HG03064 (cell line): ENCODE results near the gene TVP23B.
"Not testable (repeated sequence)": the region's sequence is repeated elsewhere in the genome, so short reads cannot be mapped to it uniquely, and the experiment has no call there.

Experiments used
- ATAC-seq: cut with Tn5 transposase; IDR thresholded peaks from one replicate; pipeline ENCODE4 v1.9.1; 2021; ENCODE audit warnings: low read depth; ENCODE audit not compliant: unreplicated experiment

Gene TVP23B

GRCh38 chr17:18786890-18787289 lies 5.9 kb downstream of the TVP23B start:
- not testable (repeated sequence) for ATAC-seq

- not testable (repeated sequence) for ATAC-seq
Observed at GRCh38 chr17:18791402-18791801, 10.4 kb downstream of the TVP23B start.

- not testable (repeated sequence) for ATAC-seq
Observed at GRCh38 chr17:18794841-18795240, 13.9 kb downstream of the TVP23B start.

GRCh38 chr17:18796887-18797286 lies 15.9 kb downstream of the TVP23B start:
- not testable (repeated sequence) for ATAC-seq

- not testable (repeated sequence) for ATAC-seq
Observed at GRCh38 chr17:18803458-18804245, 22.7 kb downstream of the TVP23B start.

GRCh38 chr17:18815924-18816323 lies 34.9 kb downstream of the TVP23B start:
- not testable (repeated sequence) for ATAC-seq

GRCh38 chr17:18816489-18817371 lies 35.7 kb downstream of the TVP23B start:
- ATAC-seq = not testable (repeated sequence)

GRCh38 chr17:18821430-18821829 lies 40.4 kb downstream of the TVP23B start:
- not testable (repeated sequence) for ATAC-seq

GRCh38 chr17:18827613-18828012 lies 46.6 kb downstream of the TVP23B start:
- ATAC-seq = not testable (repeated sequence)

- ATAC-seq = no peak
Observed at GRCh38 chr17:18848501-18848900, 67.5 kb downstream of the TVP23B start.

- no peak for ATAC-seq
Observed at GRCh38 chr17:18850679-18851078, 69.7 kb downstream of the TVP23B start.

- no peak for ATAC-seq
Observed at GRCh38 chr17:18851201-18851600, 70.2 kb downstream of the TVP23B start.

GRCh38 chr17:18854956-18855355 lies 74.0 kb downstream of the TVP23B start:
- ATAC-seq = no peak

GRCh38 chr17:18855831-18856569 lies 75.0 kb downstream of the TVP23B start:
- ATAC-seq = peak; percentile 55
